Bronchial epithelial cell (primary cell): ENCODE results near the gene PGP. TPM values are rescaled to one million over a fixed set of nuclear protein-coding genes. Genes with fewer than 3 reads are reported as not detected.

Experiments
- DNase-seq: peaks from one replicate; pipeline ENCODE4 v3.0.0-alpha.2; 2010; ENCODE audit warnings: low read depth
- FAIRE-seq: peaks from 2 replicates; lab custom pipeline; 2011; peaks lifted over from hg19 to GRCh38; lab: Jason Lieb, UNC
- H3K27me3 ChIP-seq: 2 replicates; pipeline ENCODE4 v1.5.1; 2011; ENCODE audit warnings: low read length; ENCODE audit not compliant: control insufficient read depth, insufficient read depth
- H3K36me3 ChIP-seq: 2 replicates; pipeline ENCODE4 v1.5.1; 2011; ENCODE audit warnings: low read length; ENCODE audit not compliant: control insufficient read depth, insufficient read depth
- H3K4me3 ChIP-seq: 2 replicates; pipeline ENCODE4 v1.5.1; 2011; ENCODE audit warnings: mild to moderate bottlenecking, low read depth, low read length, control low read depth
- CTCF ChIP-seq: IDR thresholded peaks from 2 replicates; pipeline ENCODE4 v1.5.1; 2011; ENCODE audit warnings: mild to moderate bottlenecking, moderate library complexity, low read length, control low read depth, inconsistent platforms; ENCODE audit not compliant: insufficient read depth, severe bottlenecking
- total RNA-seq: library from RNA; depleted of rRNA; stranded (reverse); fragments of >200 nt; gene quantifications from 2 replicates; pipeline ENCODE4 v1.2.1, GENCODE V29; 2014

PGP gene
- total RNA-seq, 1 donor from 2014 or later, result 9.5 TPM

GRCh38 chr16:2161911-2162310 is 52.7 kb downstream of the PGP start:
- no peaks in the 10 kb centered on the region for H3K27me3 ChIP-seq
- no peak overlapping the region for H3K4me3 ChIP-seq
- FAIRE-seq (no peak), DNase-seq (no peak)
- peaks cover 14% of the 10 kb centered on the region for H3K36me3 ChIP-seq
- TF ChIP-seq CTCF, result no peak

Other genes with a start within 250 kb of the PGP start
- not detected in 2 replicates for gene RNF151, start 248.0 kb downstream of the PGP start, total RNA-seq
- 38.5 and 44.5 TPM in 2 replicates for gene TBL3, start 242.8 kb downstream of the PGP start, total RNA-seq
- 1.6 and 2.0 TPM in 2 replicates for gene NOXO1, start 233.4 kb downstream of the PGP start, total RNA-seq
- 16.1 and 18.4 TPM in 2 replicates for gene GFER, start 230.6 kb downstream of the PGP start, total RNA-seq
- gene SYNGR3, start 224.9 kb downstream of the PGP start, total RNA-seq, result 2.9 and 5.2 TPM in 2 replicates
- gene ZNF598, start 205.0 kb downstream of the PGP start, total RNA-seq, result 26.3 and 31.9 TPM in 2 replicates
- gene NPW, start 195.1 kb downstream of the PGP start, total RNA-seq, result 0.13 TPM in 1 of 2 replicates, not detected in the other
- gene NHERF2, start 187.9 kb downstream of the PGP start, total RNA-seq, result 15.8 and 20.1 TPM in 2 replicates
- 18.6 and 44.0 TPM in 2 replicates for gene NTHL1, start 167.0 kb downstream of the PGP start, total RNA-seq
- gene TSC2, start 166.9 kb downstream of the PGP start, total RNA-seq, result 25.0 and 34.7 TPM in 2 replicates
- 56.1 and 114 TPM in 2 replicates for gene PKD1, start 78.9 kb downstream of the PGP start, total RNA-seq
- gene RAB26, start 66.2 kb downstream of the PGP start, total RNA-seq, result 0.26 and 0.90 TPM in 2 replicates
- 47.4 and 50.2 TPM in 2 replicates for gene TRAF7, start 59.1 kb downstream of the PGP start, total RNA-seq
- under 0.01 and 1.8 TPM in 2 replicates for gene CASKIN1, start 18.2 kb downstream of the PGP start, total RNA-seq
- 10.9 and 11.6 TPM in 2 replicates for gene MLST8, start 9.4 kb downstream of the PGP start, total RNA-seq
- gene BRICD5, start 4.0 kb downstream of the PGP start, total RNA-seq, result 0.53 and 1.2 TPM in 2 replicates
- gene E4F1, start 8.8 kb upstream of the PGP start, total RNA-seq, result 26.6 and 34.4 TPM in 2 replicates
- gene DNASE1L2, start 21.6 kb upstream of the PGP start, total RNA-seq, result under 0.01 and 0.64 TPM in 2 replicates
- gene ECI1, start 36.7 kb upstream of the PGP start, total RNA-seq, result 87.8 and 140 TPM in 2 replicates
- 73.5 and 84.7 TPM in 2 replicates for gene RNPS1, start 53.3 kb upstream of the PGP start, total RNA-seq
- under 0.01 and 0.51 TPM in 2 replicates for gene ABCA3, start 125.9 kb upstream of the PGP start, total RNA-seq
- 3.9 and 5.4 TPM in 2 replicates for gene CCNF, start 214.6 kb upstream of the PGP start, total RNA-seq
- gene TEDC2, start 245.3 kb upstream of the PGP start, total RNA-seq, result 0.53 and 0.64 TPM in 2 replicates